ENCODE measurements around the gene STRN4.

Gene STRN4

GRCh38 chr19:46746281-46747057, at the start of gene STRN4:
TSS of gene STRN4 (minus strand) at chr19:46746450. CDS start at chr19:46746430, 20 bp downstream.
- H3K9me3 ChIP-seq (ENCODE audit: severe bottlenecking), result no peaks in the 10 kb centered on the region
- TF ChIP-seq CTCF (IDR thresholded peaks at IDR 0.05; ENCODE audit: low read depth, low read length), result no peak
- H3K27ac ChIP-seq, result peak within 1 kb of the TSS; percentile 97
- H3K4me3 ChIP-seq (ENCODE audit: low read depth, low read length), result peak within 1 kb of the TSS; percentile 95
- peaks cover 48% of the 10 kb centered on the region for H3K36me3 ChIP-seq
- DNase-seq, result peak; percentile 34
- H3K27me3 ChIP-seq (ENCODE audit: insufficient read depth, low read depth, severe bottlenecking), result no peaks in the 10 kb centered on the region

- Histone ChIP-seq H3K9me3 (ENCODE audit: severe bottlenecking) (peaks cover 3% of the 10 kb centered on the region), H3K27ac (no peak overlapping the region), H3K4me3 (ENCODE audit: low read depth, low read length) (no peak overlapping the region), H3K36me3 (peaks cover 4% of the 10 kb centered on the region), H3K27me3 (ENCODE audit: insufficient read depth, low read depth, severe bottlenecking) (no peaks in the 10 kb centered on the region)
- TF ChIP-seq CTCF (IDR thresholded peaks at IDR 0.05; ENCODE audit: low read depth, low read length), result no peak
- no peak for DNase-seq
These were observed 45.7 kb upstream of the STRN4 start for GRCh38 chr19:46791944-46792343.

- peaks cover 3% of the 10 kb centered on the region for H3K9me3 ChIP-seq (ENCODE audit: severe bottlenecking)
- no peak for DNase-seq
- H3K27ac ChIP-seq, result no peak overlapping the region; the same call in 1 of the 2 replicates
- no peak for TF ChIP-seq CTCF (IDR thresholded peaks at IDR 0.05; ENCODE audit: low read depth, low read length)
- H3K4me3 ChIP-seq (ENCODE audit: low read depth, low read length), result no peak overlapping the region
- peaks cover 22% of the 10 kb centered on the region for H3K36me3 ChIP-seq
- no peaks in the 10 kb centered on the region for H3K27me3 ChIP-seq (ENCODE audit: insufficient read depth, low read depth, severe bottlenecking)
These were observed 43.1 kb upstream of the STRN4 start for GRCh38 chr19:46789371-46789770.

GRCh38 chr19:46788968-46789338, 42.7 kb upstream of the STRN4 start:
- Histone ChIP-seq H3K27ac (peak overlapping the region; percentile 68), H3K9me3 (ENCODE audit: severe bottlenecking) (peaks cover 3% of the 10 kb centered on the region), H3K27me3 (ENCODE audit: insufficient read depth, low read depth, severe bottlenecking) (no peaks in the 10 kb centered on the region), H3K36me3 (peaks cover 24% of the 10 kb centered on the region), H3K4me3 (ENCODE audit: low read depth, low read length) (no peak overlapping the region)
- DNase-seq, result no peak
- no peak for TF ChIP-seq CTCF (IDR thresholded peaks at IDR 0.05; ENCODE audit: low read depth, low read length)

GRCh38 chr19:46788262-46788967, 42.2 kb upstream of the STRN4 start, which contains the start of gene SLC1A5:
TSS of gene SLC1A5 (minus strand) at chr19:46788594. CDS start at chr19:46787965, 629 bp downstream.
- Histone ChIP-seq H3K27ac (peak within 1 kb of the TSS; percentile 93), H3K27me3 (ENCODE audit: insufficient read depth, low read depth, severe bottlenecking) (no peaks in the 10 kb centered on the region), H3K4me3 (ENCODE audit: low read depth, low read length) (peak within 1 kb of the TSS; percentile 67), H3K9me3 (ENCODE audit: severe bottlenecking) (peaks cover 3% of the 10 kb centered on the region), H3K36me3 (peaks cover 30% of the 10 kb centered on the region)
- TF ChIP-seq CTCF (IDR thresholded peaks at IDR 0.05; ENCODE audit: low read depth, low read length), result no peak
- DNase-seq, result peak; percentile 99
